GM23248 (cell line): ENCODE results near the gene ZNF267. TPM values are rescaled to one million over a fixed set of nuclear protein-coding genes. Genes with fewer than 3 reads are reported as not detected.
A peak's percentile ranks its signal among the peaks of the same experiment; 100 is the strongest.
"Not testable (repeated sequence)": the region's sequence is repeated elsewhere in the genome, so short reads cannot be mapped to it uniquely, and the experiment has no call there.

Source experiments
- DNase-seq: peaks from one replicate; pipeline ENCODE4 v3.0.0-alpha.2; 2015
- H2AFZ ChIP-seq: fragments of 200-600 bp; sonication (generic); 2 replicates; pipeline ENCODE4 v1.6.1; 2016; ENCODE audit warnings: antibody characterized with exemption
- H3F3A ChIP-seq: fragments of 200-600 bp; sonication (generic); 2 replicates; pipeline ENCODE4 v1.6.1; 2016; ENCODE audit warnings: mild to moderate bottlenecking, antibody characterized with exemption, mixed run types; ENCODE audit not compliant: insufficient read depth
- H3K27ac ChIP-seq: fragments of 200-600 bp; sonication (generic); 2 replicates; pipeline ENCODE4 v1.5.1; 2016; ENCODE audit warnings: mild to moderate bottlenecking
- H3K27me3 ChIP-seq: fragments of 200-600 bp; sonication (generic); replicated peaks from 2 replicates; pipeline ENCODE4 v1.6.1; 2016; ENCODE audit warnings: mild to moderate bottlenecking; ENCODE audit not compliant: insufficient read depth
- H3K36me3 ChIP-seq: fragments of 200-600 bp; sonication (generic); 2 replicates; pipeline ENCODE4 v1.6.1; 2016; ENCODE audit warnings: low read depth, mild to moderate bottlenecking
- H3K4me1 ChIP-seq: fragments of 200-600 bp; sonication (generic); 2 replicates; pipeline ENCODE4 v1.6.1; 2016; ENCODE audit warnings: mild to moderate bottlenecking; ENCODE audit not compliant: insufficient read depth
- H3K4me2 ChIP-seq: fragments of 200-600 bp; sonication (generic); one replicate; pipeline ENCODE4 v1.6.1; 2016; ENCODE audit warnings: mild to moderate bottlenecking; ENCODE audit not compliant: unreplicated experiment
- H3K4me3 ChIP-seq: fragments of 200-600 bp; sonication (generic); 2 replicates; pipeline ENCODE4 v1.5.1; 2016; ENCODE audit warnings: mild to moderate bottlenecking
- H3K79me2 ChIP-seq: fragments of 200-600 bp; sonication (generic); 2 replicates; pipeline ENCODE4 v1.6.1; 2016; ENCODE audit warnings: mild to moderate bottlenecking; ENCODE audit not compliant: insufficient read depth
- H3K9ac ChIP-seq: fragments of 200-600 bp; sonication (generic); 2 replicates; pipeline ENCODE4 v1.6.1; 2016; ENCODE audit warnings: mild to moderate bottlenecking
- H3K9me2 ChIP-seq: fragments of 200-600 bp; sonication (generic); 2 replicates; pipeline ENCODE4 v1.6.1; 2016; ENCODE audit warnings: mixed run types, mild to moderate bottlenecking, moderate library complexity; ENCODE audit not compliant: insufficient read depth
- H3K9me3 ChIP-seq: fragments of 200-600 bp; sonication (generic); one replicate; pipeline ENCODE4 v1.6.1; 2017; ENCODE audit warnings: low read depth
- H4K20me1 ChIP-seq: fragments of 200-600 bp; sonication (generic); 2 replicates; pipeline ENCODE4 v1.6.0; 2016; ENCODE audit not compliant: insufficient read depth
- EZH2 ChIP-seq: fragments of 200-600 bp; sonication (generic); IDR thresholded peaks from 2 replicates; pipeline ENCODE4 v1.6.1; 2018; ENCODE audit warnings: antibody characterized with exemption, mild to moderate bottlenecking; ENCODE audit not compliant: insufficient read depth, poor library complexity, severe bottlenecking
- EZH2phosphoT487 ChIP-seq: fragments of 200-600 bp; sonication (generic); IDR thresholded peaks from 2 replicates; pipeline ENCODE4 v1.6.1; 2018; ENCODE audit warnings: antibody characterized with exemption, moderate library complexity, mild to moderate bottlenecking, low read depth; ENCODE audit not compliant: insufficient read depth
- WGBS, 2 experiments: methylation state at CpG; one replicate each; pipeline ENCODE4 v1.1.6; 2015 to 2017; ENCODE audit warnings: low lambda C conversion rate in 2 of 2, low coverage in 1 of 2; ENCODE audit errors: missing lambda C conversion rate in 2 of 2; 5-methylcytosine and 5-hydroxymethylcytosine counted together
- in situ Hi-C: fragments of 300-500 bp; cut with MboI; formaldehyde crosslinking; loops from 2 replicates; pipeline ENCODE4 v1.15.0; 2020
- polyA plus RNA-seq: library from polyadenylated mRNA; unstranded; fragments of >200 nt; fragmentation: Nextera tagmentation; extraction: Ambion mirVana; gene quantifications from 2 replicates; pipeline ENCODE4 v1.2.1, GENCODE V29; 2016
- total RNA-seq: library from RNA; depleted of rRNA; stranded (reverse); fragments of >200 nt; shearing (Covaris generic); gene quantifications from 2 replicates; pipeline ENCODE4 v1.2.3, GENCODE V29; 2014; rRNA removed

The ZNF267 gene
- total RNA-seq (6.6 and 6.7 TPM in 2 replicates), polyA plus RNA-seq (3.5 and 5.9 TPM in 2 replicates)

GRCh38 chr16:31873556-31874365 lies at the start of gene ZNF267:
TSS of gene ZNF267 (plus strand) at chr16:31873807. CDS start at chr16:31873967, 160 bp downstream.
- Histone ChIP-seq H3K27me3 (no peaks in the 10 kb centered on the region), H3K4me3 (peak within 1 kb of the TSS; percentile 94), H3K4me2 (peak within 1 kb of the TSS; percentile 94), H3K27ac (peak within 1 kb of the TSS; percentile 94), H3K9me2 (no peaks in the 10 kb centered on the region), H3K9ac (peak within 1 kb of the TSS; percentile 98), H3K9me3 (no peaks in the 10 kb centered on the region), H3F3A (peaks cover 52% of the 10 kb centered on the region), H3K4me1 (peaks cover 47% of the 10 kb centered on the region), H2AFZ (peak within 1 kb of the TSS; percentile 88), H4K20me1 (no peaks in the 10 kb centered on the region), H3K36me3 (no peaks in the 10 kb centered on the region), H3K79me2 (peaks cover 48% of the 10 kb centered on the region)
- 0% methylated on average over 43 to 51 of the region's 57 CpGs for WGBS, 2 experiments
- in situ Hi-C loops, result no loop called here
- peak; percentile 99 for DNase-seq
- no peak for TF ChIP-seq EZH2
- no peak for TF ChIP-seq EZH2phosphoT487

GRCh38 chr16:31833047-31833446 lies 40.6 kb upstream of the ZNF267 start:
- H3K9me2 ChIP-seq, result no peaks in the 10 kb centered on the region
- H3F3A ChIP-seq, result no peaks in the 10 kb centered on the region
- no peak overlapping the region for H3K4me2 ChIP-seq
- no peaks in the 10 kb centered on the region for H3K4me1 ChIP-seq
- in situ Hi-C loops, result no loop called here
- TF ChIP-seq EZH2 (no peak), EZH2phosphoT487 (no peak)
- no peaks in the 10 kb centered on the region for H3K36me3 ChIP-seq
- H3K79me2 ChIP-seq, result no peaks in the 10 kb centered on the region
- H3K9me3 ChIP-seq, result no peaks in the 10 kb centered on the region
- no peak overlapping the region for H2AFZ ChIP-seq
- no peak overlapping the region for H3K27ac ChIP-seq
- 22 to 27% methylated on average over 3 of the region's 3 CpGs for WGBS, 2 experiments
- H3K4me3 ChIP-seq, result no peak overlapping the region
- no peak overlapping the region for H3K9ac ChIP-seq
- H4K20me1 ChIP-seq, result no peaks in the 10 kb centered on the region
- no peaks in the 10 kb centered on the region for H3K27me3 ChIP-seq
- no peak for DNase-seq

GRCh38 chr16:31836396-31836795 lies 37.2 kb upstream of the ZNF267 start:
- H2AFZ ChIP-seq, H3K4me1 ChIP-seq, H3K9me3 ChIP-seq, H3K9me2 ChIP-seq, DNase-seq, H3K9ac ChIP-seq, H4K20me1 ChIP-seq, H3K4me2 ChIP-seq, H3K27me3 ChIP-seq, H3K79me2 ChIP-seq, H3K4me3 ChIP-seq, H3F3A ChIP-seq, H3K36me3 ChIP-seq, in situ Hi-C loops, H3K27ac ChIP-seq: not testable (repeated sequence)
- 78 to 86% methylated on average over 7 to 18 of the region's 31 CpGs for WGBS, 2 experiments

- no peak for DNase-seq
- no peak for TF ChIP-seq EZH2
- no peak for TF ChIP-seq EZH2phosphoT487
- no peaks in the 10 kb centered on the region for H3K36me3 ChIP-seq
- no peaks in the 10 kb centered on the region for H3K4me1 ChIP-seq
- 51% methylated on average over 7 of the region's 7 CpGs for WGBS, 2 experiments
- H3K9ac ChIP-seq, result no peak overlapping the region
- H3K9me2 ChIP-seq, result no peaks in the 10 kb centered on the region
- H2AFZ ChIP-seq, result no peak overlapping the region
- no peaks in the 10 kb centered on the region for H3K79me2 ChIP-seq
- in situ Hi-C loops, result no loop called here
- no peaks in the 10 kb centered on the region for H3F3A ChIP-seq
- H3K4me2 ChIP-seq, result no peak overlapping the region
- H3K27ac ChIP-seq, result no peak overlapping the region
- H3K27me3 ChIP-seq, result no peaks in the 10 kb centered on the region
- no peaks in the 10 kb centered on the region for H3K9me3 ChIP-seq
- no peaks in the 10 kb centered on the region for H4K20me1 ChIP-seq
- H3K4me3 ChIP-seq, result no peak overlapping the region
These were observed 30.7 kb upstream of the ZNF267 start for GRCh38 chr16:31842864-31843263.

- H3K27me3 ChIP-seq, H3K4me3 ChIP-seq, H3K27ac ChIP-seq, H3K4me2 ChIP-seq, H3K36me3 ChIP-seq, in situ Hi-C loops, H2AFZ ChIP-seq, H4K20me1 ChIP-seq, H3K9me2 ChIP-seq, H3F3A ChIP-seq, DNase-seq, H3K9ac ChIP-seq, H3K79me2 ChIP-seq, H3K4me1 ChIP-seq, H3K9me3 ChIP-seq: not testable (repeated sequence)
- 28 to 32% methylated on average over 2 of the region's 2 CpGs for WGBS, 2 experiments
These were observed 25.0 kb upstream of the ZNF267 start for GRCh38 chr16:31848572-31848971.
